ENCODE results near the gene C1QTNF4.
"Not testable (repeated sequence)": the region's sequence is repeated elsewhere in the genome, so short reads cannot be mapped to it uniquely, and the experiment has no call there.

The C1QTNF4 gene

GRCh38 chr11:47550288-47551047 is 43.7 kb downstream of the C1QTNF4 start:
- TF ChIP-seq CTCF (IDR thresholded peaks at IDR 0.05; ENCODE audit: low read depth, low read length) = no peak
- H3K4me3 ChIP-seq (replicated peaks in 1 of 2; ENCODE audit: low read depth in 2 of 2, low read length in 2 of 2) = no peak overlapping the region
- DNase-seq (ENCODE audit: low read depth in 2 of 2) = peak in 1 of 2 donors; percentile 48

- H3K4me3 ChIP-seq (replicated peaks in 1 of 2; ENCODE audit: low read depth in 2 of 2, low read length in 2 of 2); DNase-seq (ENCODE audit: low read depth in 2 of 2): not testable (repeated sequence)
Observed at GRCh38 chr11:47546274-47546673, 47.9 kb downstream of the C1QTNF4 start.

- no peak overlapping the region for H3K4me3 ChIP-seq (replicated peaks in 1 of 2; ENCODE audit: low read depth in 2 of 2, low read length in 2 of 2)
- no peak for TF ChIP-seq CTCF (IDR thresholded peaks at IDR 0.05; ENCODE audit: low read depth, low read length)
- no peak for DNase-seq (ENCODE audit: low read depth in 2 of 2)
Observed at GRCh38 chr11:47545298-47545697, 48.9 kb downstream of the C1QTNF4 start.

GRCh38 chr11:47541070-47541469 is 53.1 kb downstream of the C1QTNF4 start:
- no peak for DNase-seq (ENCODE audit: low read depth in 2 of 2)
- TF ChIP-seq CTCF (IDR thresholded peaks at IDR 0.05; ENCODE audit: low read depth, low read length) = no peak
- no peak overlapping the region for H3K4me3 ChIP-seq (replicated peaks in 1 of 2; ENCODE audit: low read depth in 2 of 2, low read length in 2 of 2)

- H3K4me3 ChIP-seq (replicated peaks in 1 of 2; ENCODE audit: low read depth in 2 of 2, low read length in 2 of 2) = no peak overlapping the region
Observed at GRCh38 chr11:47539681-47540039, 54.6 kb downstream of the C1QTNF4 start.

More at GRCh38 chr11:47539681-47540039, 54.6 kb downstream of the C1QTNF4 start:
- no peak for TF ChIP-seq CTCF (IDR thresholded peaks at IDR 0.05; ENCODE audit: low read depth, low read length)
- no peak for DNase-seq (ENCODE audit: low read depth in 2 of 2)

All from cardiac fibroblast (primary cell).